HEK293T (cell line): ENCODE measurements around the gene MYBPC2.

Source experiments
- ARNT ChIP-seq: fragments of 450-650 bp; IDR thresholded peaks from 2 replicates; pipeline ENCODE4 v1.6.1; 2017; ENCODE audit warnings: mild to moderate bottlenecking
- CTBP1 ChIP-seq: fragments of 450-650 bp; IDR thresholded peaks from 2 replicates; pipeline ENCODE4 v1.6.1; 2016; ENCODE audit warnings: borderline replicate concordance
- FOXM1 ChIP-seq: fragments of 450-650 bp; IDR thresholded peaks from 2 replicates; pipeline ENCODE4 v1.6.1; 2017; ENCODE audit warnings: mild to moderate bottlenecking, borderline replicate concordance

DNA sequence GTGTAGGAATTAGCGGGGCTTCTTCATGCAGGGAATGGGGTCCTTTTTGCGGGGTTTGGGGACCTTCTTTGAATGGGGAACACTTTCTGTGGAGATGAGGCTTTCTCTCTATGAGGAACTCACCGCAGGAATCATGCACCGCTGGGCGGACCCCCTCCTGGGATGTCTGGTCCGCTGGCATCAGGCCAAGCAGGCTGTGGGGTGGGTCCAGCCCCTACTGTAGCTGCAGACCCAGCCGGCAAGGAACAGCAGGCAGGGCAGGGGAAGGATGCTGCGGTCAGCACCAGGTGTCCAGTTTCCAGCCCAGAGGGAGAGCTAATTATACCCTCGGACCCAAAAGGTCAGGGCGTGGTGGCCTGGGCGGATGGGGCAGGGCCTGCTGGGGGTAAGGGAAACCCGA lies 1.8 kb downstream of the MYBPC2 start:
- TF ChIP-seq ARNT (no peak), FOXM1 (no peak), CTBP1 (no peak)
